22Rv1 (cell line): Measurements from ENCODE around the gene CDKN1C.

ENCODE experiments used
- CTCF ChIP-seq: fragments of 450-650 bp; IDR thresholded peaks from 2 replicates; pipeline ENCODE4 v1.5.1; 2017; ENCODE audit warnings: mild to moderate bottlenecking
- ZFX ChIP-seq: fragments of 450-650 bp; IDR thresholded peaks from 2 replicates; pipeline ENCODE4 v1.6.1; 2017; ENCODE audit warnings: antibody characterized with exemption, borderline replicate concordance

GRCh38 chr11:2853401-2853800 is 32.2 kb downstream of the CDKN1C start:
- no peak for TF ChIP-seq CTCF
- TF ChIP-seq ZFX: no peak
